Natural killer cell treated with Interleukin-12 subunit alpha and Interleukin-12 subunit beta and Interleukin-15 and Interleukin-18, amount 100 ng/mL, for 72 hours (primary cell): ENCODE results near the gene MRPL22. TPM values are rescaled to one million over a fixed set of nuclear protein-coding genes. Genes with fewer than 3 reads are reported as not detected.
A peak's percentile ranks its signal among the peaks of the same experiment; 100 is the strongest.
"Not testable (repeated sequence)": the region's sequence is repeated elsewhere in the genome, so short reads cannot be mapped to it uniquely, and the experiment has no call there.

Experiments
- ATAC-seq, 2 donors: fragments of 150-1000 bp; cut with Tn5 transposase in 1 of 2; sonication (Bioruptor Pico), chemical (Tn5 transposase) in 1 of 2; 2 replicates each; pipeline ENCODE4 v1.10.0; 2021
- DNase-seq: peaks from one replicate; pipeline ENCODE4 v3.0.0; 2022; ENCODE audit warnings: low spot score
- H3K27ac Mint-ChIP-seq, 2 donors: 1 replicate in 1 of 2; 2 replicates in 1 of 2; pipeline ENCODE4 v1.8.0; 2022; ENCODE audit warnings: mixed read lengths in 2 of 2, mild to moderate bottlenecking in 1 of 2, moderate library complexity in 1 of 2
- H3K27me3 Mint-ChIP-seq, 2 donors: 1 replicate in 1 of 2; 2 replicates in 1 of 2; pipeline ENCODE4 v1.8.0; 2022; ENCODE audit warnings: mixed read lengths in 2 of 2
- H3K36me3 Mint-ChIP-seq: one replicate; pipeline ENCODE4 v1.8.0; 2022; ENCODE audit warnings: mixed read lengths
- H3K4me1 Mint-ChIP-seq, 2 donors: 1 replicate in 1 of 2; 2 replicates in 1 of 2; pipeline ENCODE4 v1.8.0; 2022; ENCODE audit warnings: low read depth in 2 of 2, mixed read lengths in 2 of 2, mild to moderate bottlenecking in 1 of 2
- H3K4me3 Mint-ChIP-seq: one replicate; pipeline ENCODE4 v1.8.0; 2022; ENCODE audit warnings: mixed read lengths
- H3K9me3 Mint-ChIP-seq: 2 replicates; pipeline ENCODE4 v1.8.0; 2022; ENCODE audit warnings: mixed read lengths
- total RNA-seq, 2 donors: library from RNA; stranded (reverse); gene quantifications; one replicate each; pipeline ENCODE4 v1.2.3, GENCODE V29; 2022

The MRPL22 gene
- total RNA-seq, 2 donors from 2014 or later = 54.6 to 56.2 TPM

- Mint-ChIP-seq H3K36me3 (no peaks in the 10 kb centered on the region), H3K9me3 (no peaks in the 10 kb centered on the region), H3K27me3 (peaks cover 6 to 18% of the 10 kb centered on the region in 2 donors), H3K4me3 (no peak overlapping the region), H3K4me1 (no peaks in the 10 kb centered on the region), H3K27ac (no peak overlapping the region)
- ATAC-seq (no peak), DNase-seq (no peak)
Observed at GRCh38 chr5:154989626-154990025, 48.8 kb downstream of the MRPL22 start.

- no peaks in the 10 kb centered on the region for H3K36me3 Mint-ChIP-seq
- no peak overlapping the region for H3K4me3 Mint-ChIP-seq
- no peak for ATAC-seq
- H3K27ac Mint-ChIP-seq = no peak overlapping the region
- peaks cover 4 to 6% of the 10 kb centered on the region in 2 donors for H3K27me3 Mint-ChIP-seq
- H3K9me3 Mint-ChIP-seq = no peaks in the 10 kb centered on the region
- no peaks in the 10 kb centered on the region for H3K4me1 Mint-ChIP-seq
- no peak for DNase-seq
Observed at GRCh38 chr5:154993461-154993860, 52.6 kb downstream of the MRPL22 start.

- Mint-ChIP-seq H3K9me3 (no peaks in the 10 kb centered on the region), H3K27ac (no peak overlapping the region), H3K4me3 (no peak overlapping the region), H3K27me3 (peaks cover 11 to 18% of the 10 kb centered on the region in 2 donors), H3K36me3 (no peaks in the 10 kb centered on the region), H3K4me1 (no peaks in the 10 kb centered on the region)
- ATAC-seq = no peak
- no peak for DNase-seq
Observed at GRCh38 chr5:154995679-154996078, 54.8 kb downstream of the MRPL22 start.

GRCh38 chr5:154997746-154998145 is 56.9 kb downstream of the MRPL22 start:
- Mint-ChIP-seq H3K27ac (no peak overlapping the region), H3K4me1 (no peaks in the 10 kb centered on the region), H3K36me3 (no peaks in the 10 kb centered on the region), H3K4me3 (no peak overlapping the region), H3K9me3 (no peaks in the 10 kb centered on the region), H3K27me3 (peaks cover 15 to 24% of the 10 kb centered on the region in 2 donors)
- ATAC-seq (no peak), DNase-seq (no peak)

- H3K27me3 Mint-ChIP-seq = peaks cover 15 to 24% of the 10 kb centered on the region in 2 donors
- H3K9me3 Mint-ChIP-seq = no peaks in the 10 kb centered on the region
- H3K27ac Mint-ChIP-seq = no peak overlapping the region
- no peaks in the 10 kb centered on the region for H3K36me3 Mint-ChIP-seq
- ATAC-seq = no peak
- no peaks in the 10 kb centered on the region for H3K4me1 Mint-ChIP-seq
- no peak for DNase-seq
- H3K4me3 Mint-ChIP-seq = no peak overlapping the region
Observed at GRCh38 chr5:154999865-155000264, 59.0 kb downstream of the MRPL22 start.

- ATAC-seq (no peak), DNase-seq (no peak)
- Mint-ChIP-seq H3K4me3 (no peak overlapping the region), H3K9me3 (no peaks in the 10 kb centered on the region), H3K27ac (no peak overlapping the region), H3K4me1 (no peaks in the 10 kb centered on the region), H3K27me3 (peaks cover 15 to 24% of the 10 kb centered on the region in 2 donors), H3K36me3 (no peaks in the 10 kb centered on the region)
Observed at GRCh38 chr5:155001523-155001922, 60.6 kb downstream of the MRPL22 start.

- H3K4me1 Mint-ChIP-seq, H3K27ac Mint-ChIP-seq, DNase-seq, H3K36me3 Mint-ChIP-seq, H3K9me3 Mint-ChIP-seq, ATAC-seq, H3K4me3 Mint-ChIP-seq: not testable (repeated sequence)
- peaks cover 21 to 35% of the 10 kb centered on the region in 2 donors for H3K27me3 Mint-ChIP-seq
Observed at GRCh38 chr5:155002722-155003121, 61.8 kb downstream of the MRPL22 start.

GRCh38 chr5:155004138-155004744 is 63.4 kb downstream of the MRPL22 start:
- no peak overlapping the region for H3K27ac Mint-ChIP-seq
- peak in 1 of 2 donors; percentile 55 for ATAC-seq
- no peak for DNase-seq
- no peaks in the 10 kb centered on the region for H3K9me3 Mint-ChIP-seq
- no peaks in the 10 kb centered on the region for H3K36me3 Mint-ChIP-seq
- peaks cover 19 to 27% of the 10 kb centered on the region in 2 donors for H3K27me3 Mint-ChIP-seq
- H3K4me3 Mint-ChIP-seq = no peak overlapping the region
- H3K4me1 Mint-ChIP-seq = no peaks in the 10 kb centered on the region

- peaks cover 16 to 26% of the 10 kb centered on the region in 2 donors for H3K27me3 Mint-ChIP-seq
- H3K4me1 Mint-ChIP-seq, DNase-seq, H3K9me3 Mint-ChIP-seq, H3K27ac Mint-ChIP-seq, H3K36me3 Mint-ChIP-seq, ATAC-seq, H3K4me3 Mint-ChIP-seq: not testable (repeated sequence)
Observed at GRCh38 chr5:155006265-155006664, 65.4 kb downstream of the MRPL22 start.

- H3K27me3 Mint-ChIP-seq = peaks cover 17 to 28% of the 10 kb centered on the region in 2 donors
- ATAC-seq (no peak), DNase-seq (no peak)
- no peaks in the 10 kb centered on the region for H3K4me1 Mint-ChIP-seq
- no peaks in the 10 kb centered on the region for H3K36me3 Mint-ChIP-seq
- H3K9me3 Mint-ChIP-seq = no peaks in the 10 kb centered on the region
- H3K4me3 Mint-ChIP-seq = no peak overlapping the region
- H3K27ac Mint-ChIP-seq = no peak overlapping the region
Observed at GRCh38 chr5:155008669-155009068, 67.8 kb downstream of the MRPL22 start.

- Mint-ChIP-seq H3K9me3 (no peaks in the 10 kb centered on the region), H3K36me3 (no peaks in the 10 kb centered on the region), H3K27me3 (peaks cover 26 to 36% of the 10 kb centered on the region in 2 donors), H3K4me1 (no peaks in the 10 kb centered on the region), H3K27ac (no peak overlapping the region), H3K4me3 (no peak overlapping the region)
- no peak for ATAC-seq
- no peak for DNase-seq
Observed at GRCh38 chr5:155010881-155011280, 70.0 kb downstream of the MRPL22 start.

- no peak within 1 kb of the TSS for H3K4me3 Mint-ChIP-seq
- no peaks in the 10 kb centered on the region for H3K36me3 Mint-ChIP-seq
- no peak for ATAC-seq
- H3K9me3 Mint-ChIP-seq = no peaks in the 10 kb centered on the region
- DNase-seq = no peak
- H3K27ac Mint-ChIP-seq = no peak within 1 kb of the TSS
- H3K27me3 Mint-ChIP-seq = peaks cover 21 to 22% of the 10 kb centered on the region in 2 donors
- H3K4me1 Mint-ChIP-seq = no peaks in the 10 kb centered on the region
Observed at GRCh38 chr5:155013526-155013925, 72.7 kb downstream of the MRPL22 start, which contains the start of gene KIF4B. Gene KIF4B, plus strand, starts transcription at chr5:155013755. Its CDS starts 105 bp downstream, at chr5:155013860.

- Mint-ChIP-seq H3K4me3 (no peak overlapping the region), H3K9me3 (no peaks in the 10 kb centered on the region), H3K27ac (no peak overlapping the region), H3K27me3 (peaks cover 19 to 21% of the 10 kb centered on the region in 2 donors), H3K4me1 (no peaks in the 10 kb centered on the region), H3K36me3 (no peaks in the 10 kb centered on the region)
- ATAC-seq (no peak), DNase-seq (no peak)
Observed at GRCh38 chr5:155015239-155015638, 74.4 kb downstream of the MRPL22 start.

GRCh38 chr5:155017610-155018009 is 76.7 kb downstream of the MRPL22 start:
- Mint-ChIP-seq H3K27ac (no peak overlapping the region), H3K4me1 (no peaks in the 10 kb centered on the region), H3K9me3 (no peaks in the 10 kb centered on the region), H3K36me3 (no peaks in the 10 kb centered on the region), H3K27me3 (peaks cover 15 to 18% of the 10 kb centered on the region in 2 donors), H3K4me3 (no peak overlapping the region)
- DNase-seq = no peak
- peak; percentile 34 to 58 for ATAC-seq
